Measurements from ENCODE around the gene THAP4.

Gene THAP4

GRCh38 chr2:241550616-241551580 lies 86.1 kb downstream of the THAP4 start:
- DNase-seq (ENCODE audit: insufficient read length, low spot score) (no peak), FAIRE-seq (no peak)
- TF ChIP-seq CTCF (IDR thresholded peaks at IDR 0.05; ENCODE audit: insufficient read depth, missing control alignments) = no peak

GRCh38 chr2:241548451-241548835 lies 88.5 kb downstream of the THAP4 start:
- no peak for DNase-seq (ENCODE audit: insufficient read length, low spot score)
- no peak for TF ChIP-seq CTCF (IDR thresholded peaks at IDR 0.05; ENCODE audit: insufficient read depth, missing control alignments)
- FAIRE-seq = no peak

- DNase-seq (ENCODE audit: insufficient read length, low spot score) = no peak
- no peak for TF ChIP-seq CTCF (IDR thresholded peaks at IDR 0.05; ENCODE audit: insufficient read depth, missing control alignments)
- FAIRE-seq = no peak
Observed at GRCh38 chr2:241547781-241548450, 89.0 kb downstream of the THAP4 start.

GRCh38 chr2:241546771-241547498 lies 90.0 kb downstream of the THAP4 start:
- TF ChIP-seq CTCF (IDR thresholded peaks at IDR 0.05; ENCODE audit: insufficient read depth, missing control alignments) = no peak
- DNase-seq (ENCODE audit: insufficient read length, low spot score) (no peak), FAIRE-seq (no peak)

GRCh38 chr2:241545523-241546473 lies 91.2 kb downstream of the THAP4 start:
- no peak for FAIRE-seq
- no peak for DNase-seq (ENCODE audit: insufficient read length, low spot score)
- no peak for TF ChIP-seq CTCF (IDR thresholded peaks at IDR 0.05; ENCODE audit: insufficient read depth, missing control alignments)

- TF ChIP-seq CTCF (IDR thresholded peaks at IDR 0.05; ENCODE audit: insufficient read depth, missing control alignments) = no peak
- DNase-seq (ENCODE audit: insufficient read length, low spot score) = no peak
- no peak for FAIRE-seq
Observed at GRCh38 chr2:241545106-241545505, 91.9 kb downstream of the THAP4 start.
